ENCODE results near the gene SDK2. TPM values are rescaled to one million over a fixed set of nuclear protein-coding genes. Genes with fewer than 3 reads are reported as not detected.

Gene SDK2
- polyA plus RNA-seq, 2 of the 4 experiments (the other 2 are of a cell fraction) = 0.36 to 0.57 TPM

- Histone ChIP-seq H3K4me1 (no peaks in the 10 kb centered on the region), H3K4me3 (no peak overlapping the region), H3K4me2 (no peak overlapping the region), H3K27ac (no peak overlapping the region), H3K9me3 (no peaks in the 10 kb centered on the region)
- DNase-seq (ENCODE audit: low read depth in 1 of 2, low spot score in 1 of 2) = no peak
- TF ChIP-seq, protein P1, sequence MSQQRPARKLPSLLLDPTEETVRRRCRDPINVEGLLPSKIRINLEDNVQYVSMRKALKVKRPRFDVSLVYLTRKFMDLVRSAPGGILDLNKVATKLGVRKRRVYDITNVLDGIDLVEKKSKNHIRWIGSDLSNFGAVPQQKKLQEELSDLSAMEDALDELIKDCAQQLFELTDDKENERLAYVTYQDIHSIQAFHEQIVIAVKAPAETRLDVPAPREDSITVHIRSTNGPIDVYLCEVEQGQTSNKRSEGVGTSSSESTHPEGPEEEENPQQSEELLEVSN (IDR thresholded peaks at IDR 0.05; ENCODE audit: borderline replicate concordance, low read depth) = no peak
- TF ChIP-seq ELK1 (IDR thresholded peaks at IDR 0.05; ENCODE audit: low read depth, low read length) (no peak), ZFP36 (IDR thresholded peaks at IDR 0.05; ENCODE audit: borderline replicate concordance, partially characterized antibody) (no peak), PHF8 (IDR thresholded peaks at IDR 0.05; ENCODE audit: borderline replicate concordance, low read depth) (no peak), RNF2 (IDR thresholded peaks at IDR 0.05; ENCODE audit: borderline replicate concordance, low read depth) (no peak), SREBF2 (IDR thresholded peaks at IDR 0.05) (no peak), CEBPB (IDR thresholded peaks at IDR 0.05) (no peak), NR3C1 (IDR thresholded peaks at IDR 0.05) (no peak), ZSCAN20 (CRISPR knock-in tag; IDR thresholded peaks at IDR 0.05) (no peak), HEYL (CRISPR knock-in tag; IDR thresholded peaks at IDR 0.05) (no peak), NFE2L2 (conservative IDR thresholded peaks at IDR 0.05; ENCODE audit: low read length) (no peak), BCL3 (IDR thresholded peaks at IDR 0.05) (no peak), TP53 (CRISPR knock-in tag; IDR thresholded peaks at IDR 0.05) (no peak), GATA3 (IDR thresholded peaks at IDR 0.05; ENCODE audit: borderline replicate concordance) (no peak), EHF (CRISPR knock-in tag; IDR thresholded peaks at IDR 0.05) (no peak)
- ChIA-PET POLR2A (no interaction called here), CTCF (interaction anchor here (1.2 kb wide), 2 partner anchors 10 to 125 kb away, joined by 3 read pairs; no protein-coding TSS in a partner anchor)
- FAIRE-seq = no peak
- WGBS (ENCODE audit: missing lambda C conversion rate) = 80% methylated on average over 12 of the region's 12 CpGs
- no peak; a peak in 1 of 6 replicates for ATAC-seq
Measured at GRCh38 chr17:73625991-73626673, 18.1 kb downstream of the SDK2 start.

DNA sequence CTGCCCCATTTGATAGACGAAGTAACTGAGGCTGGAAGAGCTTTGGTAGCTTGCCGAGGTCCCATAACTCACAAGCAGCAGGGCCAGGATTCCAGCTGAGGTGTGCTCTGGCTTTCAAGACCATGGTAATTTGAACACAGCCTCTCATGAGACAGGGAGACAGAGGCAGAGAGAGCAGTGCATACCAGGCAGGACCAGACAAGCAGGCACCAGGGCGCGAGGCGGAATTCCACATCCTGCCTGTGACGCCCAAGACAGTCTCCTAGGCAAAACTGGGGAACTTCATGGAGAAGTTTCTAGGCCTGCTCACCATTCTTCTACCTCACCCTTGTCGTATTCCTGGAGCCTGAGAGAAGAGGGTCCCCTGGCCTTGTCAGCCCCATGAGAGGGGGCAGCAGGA is 19.2 kb downstream of the SDK2 start:
- POLR2A ChIA-PET = no interaction called here
- CTCF ChIA-PET = no interaction called here
- FAIRE-seq (no peak), DNase-seq (ENCODE audit: low read depth in 1 of 2, low spot score in 1 of 2) (no peak), ATAC-seq (no peak)
- Histone ChIP-seq H3K4me2 (no peak overlapping the region), H3K4me3 (no peak overlapping the region), H3K9me3 (no peaks in the 10 kb centered on the region), H3K4me1 (no peaks in the 10 kb centered on the region), H3K27ac (no peak overlapping the region)
- 65% methylated on average over 7 of the region's 7 CpGs for WGBS (ENCODE audit: missing lambda C conversion rate)
- no peak for TF ChIP-seq FOSL2 (IDR thresholded peaks at IDR 0.05)
- no peak for TF ChIP-seq FOSL2 (CRISPR knock-in tag; IDR thresholded peaks at IDR 0.05)
- TF ChIP-seq, protein P2, sequence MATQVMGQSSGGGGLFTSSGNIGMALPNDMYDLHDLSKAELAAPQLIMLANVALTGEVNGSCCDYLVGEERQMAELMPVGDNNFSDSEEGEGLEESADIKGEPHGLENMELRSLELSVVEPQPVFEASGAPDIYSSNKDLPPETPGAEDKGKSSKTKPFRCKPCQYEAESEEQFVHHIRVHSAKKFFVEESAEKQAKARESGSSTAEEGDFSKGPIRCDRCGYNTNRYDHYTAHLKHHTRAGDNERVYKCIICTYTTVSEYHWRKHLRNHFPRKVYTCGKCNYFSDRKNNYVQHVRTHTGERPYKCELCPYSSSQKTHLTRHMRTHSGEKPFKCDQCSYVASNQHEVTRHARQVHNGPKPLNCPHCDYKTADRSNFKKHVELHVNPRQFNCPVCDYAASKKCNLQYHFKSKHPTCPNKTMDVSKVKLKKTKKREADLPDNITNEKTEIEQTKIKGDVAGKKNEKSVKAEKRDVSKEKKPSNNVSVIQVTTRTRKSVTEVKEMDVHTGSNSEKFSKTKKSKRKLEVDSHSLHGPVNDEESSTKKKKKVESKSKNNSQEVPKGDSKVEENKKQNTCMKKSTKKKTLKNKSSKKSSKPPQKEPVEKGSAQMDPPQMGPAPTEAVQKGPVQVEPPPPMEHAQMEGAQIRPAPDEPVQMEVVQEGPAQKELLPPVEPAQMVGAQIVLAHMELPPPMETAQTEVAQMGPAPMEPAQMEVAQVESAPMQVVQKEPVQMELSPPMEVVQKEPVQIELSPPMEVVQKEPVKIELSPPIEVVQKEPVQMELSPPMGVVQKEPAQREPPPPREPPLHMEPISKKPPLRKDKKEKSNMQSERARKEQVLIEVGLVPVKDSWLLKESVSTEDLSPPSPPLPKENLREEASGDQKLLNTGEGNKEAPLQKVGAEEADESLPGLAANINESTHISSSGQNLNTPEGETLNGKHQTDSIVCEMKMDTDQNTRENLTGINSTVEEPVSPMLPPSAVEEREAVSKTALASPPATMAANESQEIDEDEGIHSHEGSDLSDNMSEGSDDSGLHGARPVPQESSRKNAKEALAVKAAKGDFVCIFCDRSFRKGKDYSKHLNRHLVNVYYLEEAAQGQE (IDR thresholded peaks at IDR 0.05) = no peak
- TF ChIP-seq HMGXB4 (CRISPR knock-in tag; IDR thresholded peaks at IDR 0.05; ENCODE audit: borderline replicate concordance) = no peak
- TF ChIP-seq ESRRA (IDR thresholded peaks at IDR 0.05; ENCODE audit: borderline replicate concordance, low read length) = no peak
- no peak for TF ChIP-seq JUNB (IDR thresholded peaks at IDR 0.05)
- TF ChIP-seq MAX (IDR thresholded peaks at IDR 0.05) = no peak
- TF ChIP-seq USF2 (IDR thresholded peaks at IDR 0.05) = no peak
- no peak for TF ChIP-seq EHMT2 (IDR thresholded peaks at IDR 0.05; ENCODE audit: low read depth)
- no peak for TF ChIP-seq HOXA7 (CRISPR knock-in tag; IDR thresholded peaks at IDR 0.05)
- TF ChIP-seq, protein P3, sequence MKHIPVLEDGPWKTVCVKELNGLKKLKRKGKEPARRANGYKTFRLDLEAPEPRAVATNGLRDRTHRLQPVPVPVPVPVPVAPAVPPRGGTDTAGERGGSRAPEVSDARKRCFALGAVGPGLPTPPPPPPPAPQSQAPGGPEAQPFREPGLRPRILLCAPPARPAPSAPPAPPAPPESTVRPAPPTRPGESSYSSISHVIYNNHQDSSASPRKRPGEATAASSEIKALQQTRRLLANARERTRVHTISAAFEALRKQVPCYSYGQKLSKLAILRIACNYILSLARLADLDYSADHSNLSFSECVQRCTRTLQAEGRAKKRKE (CRISPR knock-in tag; IDR thresholded peaks at IDR 0.05; ENCODE audit: low read depth) = no peak
- TF ChIP-seq TFCP2L1 (CRISPR knock-in tag; IDR thresholded peaks at IDR 0.05) = no peak
- TF ChIP-seq CBX2 (IDR thresholded peaks at IDR 0.05; ENCODE audit: borderline replicate concordance, low read depth) = no peak
- no peak for TF ChIP-seq EHF (CRISPR knock-in tag; IDR thresholded peaks at IDR 0.05)

All from A549 (cell line).